ENCODE measurements around the gene KRTAP10-8. TPM values are rescaled to one million over a fixed set of nuclear protein-coding genes. Genes with fewer than 3 reads are reported as not detected.
"Not testable (repeated sequence)": the region's sequence is repeated elsewhere in the genome, so short reads cannot be mapped to it uniquely, and the experiment has no call there.

The KRTAP10-8 gene
- total and polyA plus RNA-seq, 2 donors (not counting 1 experiment from before 2014, with no cell fraction given): not detected

GRCh38 chr21:44571844-44572782, 39.8 kb upstream of the KRTAP10-8 start:
- TF ChIP-seq EZH2 (IDR thresholded peaks at IDR 0.05; ENCODE audit: low read length, missing control alignments) (no peak), CTCF (conservative IDR thresholded peaks at IDR 0.05 in 1 of 2, IDR thresholded peaks at IDR 0.05 in 1 of 2; ENCODE audit: low read depth in 1 of 2, low read length in 2 of 2) (no peak)
- no peaks in the 10 kb centered on the region for H3K36me3 ChIP-seq (ENCODE audit: control insufficient read depth, insufficient read depth, low read length)
- no peak overlapping the region for H2AFZ ChIP-seq (ENCODE audit: low read length)
- no peaks in the 10 kb centered on the region for H4K20me1 ChIP-seq (ENCODE audit: control insufficient read depth, extremely low read depth, insufficient read depth, low read length)
- no peaks in the 10 kb centered on the region for H3K79me2 ChIP-seq (ENCODE audit: control insufficient read depth, insufficient read depth, low read length)
- no peak overlapping the region for H3K9ac ChIP-seq (ENCODE audit: insufficient read depth, low read length)
- no peak overlapping the region for H3K27ac ChIP-seq (ENCODE audit: insufficient read depth, low read length)
- no peak for DNase-seq (ENCODE audit: low read depth in 2 of 2)
- no peaks in the 10 kb centered on the region for H3K27me3 ChIP-seq (ENCODE audit: control insufficient read depth, insufficient read depth, low read length)
- no peaks in the 10 kb centered on the region for H3K4me1 ChIP-seq (ENCODE audit: control insufficient read depth, extremely low read depth, insufficient read depth, low read length)
- H3K9me3 ChIP-seq (ENCODE audit: control insufficient read depth, insufficient read depth, low read depth, low read length): no peaks in the 10 kb centered on the region
- no peak overlapping the region for H3K4me3 ChIP-seq (replicated peaks in 1 of 4; ENCODE audit: control extremely low read depth in 1 of 4, insufficient read depth in 1 of 4, low read depth in 3 of 4, low read length in 4 of 4)
- no peak overlapping the region for H3K4me2 ChIP-seq (ENCODE audit: extremely low read depth, insufficient read depth, low read length)

GRCh38 chr21:44572959-44573583, 38.8 kb upstream of the KRTAP10-8 start:
- H3K4me2 ChIP-seq (ENCODE audit: extremely low read depth, insufficient read depth, low read length): no peak overlapping the region
- no peaks in the 10 kb centered on the region for H3K9me3 ChIP-seq (ENCODE audit: control insufficient read depth, insufficient read depth, low read depth, low read length)
- TF ChIP-seq CTCF (conservative IDR thresholded peaks at IDR 0.05 in 1 of 2, IDR thresholded peaks at IDR 0.05 in 1 of 2; ENCODE audit: low read depth in 1 of 2, low read length in 2 of 2): no peak
- TF ChIP-seq EZH2 (IDR thresholded peaks at IDR 0.05; ENCODE audit: low read length, missing control alignments): no peak
- H4K20me1 ChIP-seq (ENCODE audit: control insufficient read depth, extremely low read depth, insufficient read depth, low read length): no peaks in the 10 kb centered on the region
- DNase-seq (ENCODE audit: low read depth in 2 of 2): peak in 1 of 2 donors; percentile 12
- no peak overlapping the region for H3K4me3 ChIP-seq (replicated peaks in 1 of 4; ENCODE audit: control extremely low read depth in 1 of 4, insufficient read depth in 1 of 4, low read depth in 3 of 4, low read length in 4 of 4)
- no peak overlapping the region for H3K27ac ChIP-seq (ENCODE audit: insufficient read depth, low read length)
- H2AFZ ChIP-seq (ENCODE audit: low read length): no peak overlapping the region
- no peaks in the 10 kb centered on the region for H3K79me2 ChIP-seq (ENCODE audit: control insufficient read depth, insufficient read depth, low read length)
- H3K36me3 ChIP-seq (ENCODE audit: control insufficient read depth, insufficient read depth, low read length): no peaks in the 10 kb centered on the region
- H3K9ac ChIP-seq (ENCODE audit: insufficient read depth, low read length): no peak overlapping the region
- no peaks in the 10 kb centered on the region for H3K4me1 ChIP-seq (ENCODE audit: control insufficient read depth, extremely low read depth, insufficient read depth, low read length)
- no peaks in the 10 kb centered on the region for H3K27me3 ChIP-seq (ENCODE audit: control insufficient read depth, insufficient read depth, low read length)

GRCh38 chr21:44573630-44574456, 38.0 kb upstream of the KRTAP10-8 start, which contains the start of gene KRTAP10-4:
Gene KRTAP10-4 (plus strand): TSS chr21:44573729. CDS start chr21:44573759, 30 bp downstream.
- not testable (repeated sequence) for H3K4me1 ChIP-seq (ENCODE audit: control insufficient read depth, extremely low read depth, insufficient read depth, low read length); H4K20me1 ChIP-seq (ENCODE audit: control insufficient read depth, extremely low read depth, insufficient read depth, low read length); H3K9ac ChIP-seq (ENCODE audit: insufficient read depth, low read length); H3K27ac ChIP-seq (ENCODE audit: insufficient read depth, low read length); H3K27me3 ChIP-seq (ENCODE audit: control insufficient read depth, insufficient read depth, low read length); H2AFZ ChIP-seq (ENCODE audit: low read length); H3K79me2 ChIP-seq (ENCODE audit: control insufficient read depth, insufficient read depth, low read length); H3K9me3 ChIP-seq (ENCODE audit: control insufficient read depth, insufficient read depth, low read depth, low read length); H3K36me3 ChIP-seq (ENCODE audit: control insufficient read depth, insufficient read depth, low read length); DNase-seq (ENCODE audit: low read depth in 2 of 2); H3K4me3 ChIP-seq (replicated peaks in 1 of 4; ENCODE audit: control extremely low read depth in 1 of 4, insufficient read depth in 1 of 4, low read depth in 3 of 4, low read length in 4 of 4); H3K4me2 ChIP-seq (ENCODE audit: extremely low read depth, insufficient read depth, low read length)
